ENCODE measurements around the gene KCNG2.
"Not testable (repeated sequence)": the region's sequence is repeated elsewhere in the genome, so short reads cannot be mapped to it uniquely, and the experiment has no call there.

Gene KCNG2

DNA sequence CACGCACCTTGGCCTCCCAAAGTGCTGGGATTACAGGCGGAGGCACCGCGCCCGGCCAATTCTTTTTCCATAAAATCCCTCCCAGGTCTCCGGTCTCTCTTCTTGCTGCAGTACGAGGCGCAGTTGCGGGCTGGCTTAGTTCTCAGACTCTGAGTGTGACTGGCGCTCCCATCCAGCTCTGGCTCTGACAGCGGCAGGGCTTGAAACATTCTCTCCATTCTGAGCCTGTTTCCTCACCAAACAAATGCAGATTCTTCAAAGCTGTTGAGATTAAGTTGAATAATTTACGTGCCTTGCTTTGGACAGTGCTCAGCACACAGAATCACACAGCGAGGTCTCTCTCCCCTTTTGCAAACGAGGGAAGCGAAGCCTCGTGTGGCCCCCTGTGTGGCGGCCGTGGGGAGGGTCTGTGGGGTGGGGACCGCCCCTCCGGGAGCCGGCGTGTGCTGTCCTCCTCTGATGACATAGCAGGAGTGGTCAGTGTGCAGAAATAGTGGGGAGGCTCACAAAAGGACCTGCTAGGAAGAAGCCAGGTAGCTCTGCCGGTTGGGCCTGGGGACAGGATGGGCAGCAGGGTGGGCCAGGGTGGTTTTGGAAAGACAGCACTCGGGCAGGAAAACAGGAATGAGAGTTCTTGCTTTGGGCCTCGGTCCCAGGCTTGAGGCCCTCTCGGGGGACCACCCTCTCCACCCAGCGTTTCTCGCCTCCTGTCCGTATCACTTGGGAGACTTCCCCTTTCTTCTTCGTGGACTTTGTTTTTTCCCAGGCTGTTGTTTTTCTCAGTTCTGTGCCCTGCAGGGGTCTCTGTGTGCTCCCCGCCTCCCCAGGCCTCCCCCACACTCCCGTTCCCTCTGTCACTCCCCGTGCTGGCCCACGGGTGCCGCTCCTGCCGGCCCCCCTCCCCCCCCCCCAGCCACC, 75.0 kb downstream of the KCNG2 start:
- no peak for DNase-seq

DNA sequence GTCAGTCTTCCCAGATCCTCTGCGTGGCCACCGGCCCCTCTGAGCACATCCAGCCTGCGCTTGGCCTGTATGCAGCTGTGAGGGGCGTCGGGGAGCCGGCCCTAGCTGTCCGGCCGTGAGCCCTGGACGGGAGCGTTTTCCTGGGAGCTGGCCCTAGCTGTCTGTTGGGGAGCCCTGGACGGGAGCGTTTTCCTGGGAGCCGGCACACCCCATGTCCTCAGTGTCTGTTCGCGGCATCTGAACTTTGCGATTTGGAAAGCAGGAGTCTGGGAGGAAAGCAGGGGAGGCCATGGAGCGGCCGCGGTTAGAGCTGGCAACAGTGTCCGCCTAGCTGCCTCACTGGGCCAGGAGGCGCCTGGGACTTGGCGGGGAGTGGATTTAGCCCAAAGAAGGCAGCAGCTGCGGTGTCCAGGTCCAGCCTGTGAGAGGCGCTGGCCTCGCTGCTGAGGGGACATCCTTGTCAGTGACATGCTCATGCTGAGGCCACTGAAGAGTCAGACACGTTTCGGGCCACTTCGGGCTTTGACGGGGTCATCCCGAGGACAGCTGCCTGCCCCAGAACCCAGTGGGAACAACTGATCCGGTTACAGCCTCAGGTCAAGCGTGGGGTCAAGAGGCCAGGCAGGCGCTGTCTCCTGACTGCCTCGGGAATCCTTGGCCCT, 75.8 kb downstream of the KCNG2 start:
- no peak for DNase-seq

DNA sequence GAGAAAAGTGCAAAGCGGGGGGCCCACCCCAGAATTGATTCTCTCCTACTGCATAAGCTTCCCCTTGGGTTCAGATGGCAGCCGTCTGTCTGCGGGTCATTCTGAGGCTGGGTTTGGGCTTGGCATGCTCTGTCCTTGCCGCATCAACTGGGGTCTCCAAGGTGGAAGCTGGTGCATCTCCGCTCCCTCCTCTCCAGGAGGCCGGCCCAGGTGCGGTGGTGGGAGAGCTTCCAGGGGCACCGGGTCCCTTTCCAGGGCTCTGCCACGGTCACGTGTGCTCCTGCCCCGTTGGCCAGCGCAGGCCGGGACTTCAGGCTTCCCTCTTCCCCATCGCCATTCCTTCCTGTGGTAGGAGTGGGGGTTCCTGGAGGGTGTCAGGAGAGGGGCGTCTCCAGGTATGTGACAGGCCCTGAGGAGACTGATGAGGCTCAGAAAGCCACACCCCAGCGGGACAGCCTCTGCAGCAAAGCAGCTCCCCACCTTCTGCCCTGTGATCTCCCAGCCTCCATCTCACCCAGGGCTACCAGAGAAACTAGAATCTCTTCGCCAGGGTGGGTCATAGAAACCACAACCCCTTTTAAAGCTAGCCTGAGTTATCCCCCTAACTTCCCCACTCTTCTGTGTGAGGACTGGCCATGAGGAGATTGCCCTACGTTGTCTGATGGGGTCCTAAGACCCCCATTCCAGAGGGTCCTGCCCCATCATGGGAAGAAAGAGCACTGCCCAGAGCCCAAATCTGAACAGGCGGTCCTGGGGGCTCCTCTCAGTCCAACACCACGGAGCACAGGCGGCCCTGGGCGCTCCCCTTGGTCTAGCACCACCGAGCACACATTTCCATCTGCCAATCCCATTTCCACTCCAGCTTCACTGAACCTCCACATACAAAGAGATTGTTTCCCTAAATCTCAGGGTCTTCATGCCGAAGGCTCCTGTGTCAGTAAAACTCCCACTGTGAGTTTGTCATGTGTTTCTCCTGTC, 77.1 kb downstream of the KCNG2 start:
- no peak for DNase-seq

DNA sequence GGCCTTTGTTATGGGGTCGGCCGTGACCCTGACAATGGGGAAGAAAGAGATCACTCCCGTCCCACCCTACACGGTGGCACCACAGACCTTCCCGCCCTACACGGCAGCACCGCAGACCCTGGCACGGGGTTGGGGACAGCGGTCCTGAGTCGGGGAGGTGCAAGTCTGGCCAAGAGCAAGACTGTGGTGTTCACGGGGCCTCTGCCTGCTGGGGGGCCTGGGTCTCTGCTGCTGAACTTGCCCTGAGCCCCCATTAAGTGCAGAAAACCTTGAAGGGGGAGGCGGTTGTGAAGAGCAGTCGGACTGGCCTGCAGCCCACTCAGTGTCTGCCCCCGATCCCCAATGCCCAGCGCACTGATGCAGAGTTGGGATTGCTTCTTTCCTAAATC, 77.8 kb downstream of the KCNG2 start:
- no peak for DNase-seq

DNA sequence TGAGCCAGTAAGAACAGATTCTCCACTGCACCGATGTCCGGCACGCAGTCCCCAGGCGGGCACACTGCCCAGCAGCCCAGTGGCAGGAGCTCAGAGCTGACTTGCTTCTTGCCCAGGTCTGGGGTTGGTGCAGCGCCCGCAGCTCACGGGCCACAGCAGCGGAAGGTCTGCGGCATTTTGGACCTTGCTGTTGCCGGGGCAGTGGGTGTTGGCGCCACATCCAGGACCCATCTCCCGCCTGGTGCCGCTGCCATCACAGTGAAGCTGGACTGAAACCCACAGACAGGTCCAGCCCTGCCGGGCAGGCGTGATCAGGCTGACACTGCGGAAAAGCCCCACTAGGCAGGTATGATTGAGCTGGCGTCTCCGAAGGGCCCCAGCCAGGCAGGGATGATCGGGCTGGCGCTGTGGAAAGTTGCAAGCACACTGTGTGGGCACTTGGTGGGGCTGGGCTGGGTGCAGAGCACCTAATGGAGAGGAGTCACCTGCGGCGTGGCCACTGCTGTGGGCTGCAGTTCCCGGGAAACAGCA, 78.3 kb downstream of the KCNG2 start:
- no peak for DNase-seq

DNA sequence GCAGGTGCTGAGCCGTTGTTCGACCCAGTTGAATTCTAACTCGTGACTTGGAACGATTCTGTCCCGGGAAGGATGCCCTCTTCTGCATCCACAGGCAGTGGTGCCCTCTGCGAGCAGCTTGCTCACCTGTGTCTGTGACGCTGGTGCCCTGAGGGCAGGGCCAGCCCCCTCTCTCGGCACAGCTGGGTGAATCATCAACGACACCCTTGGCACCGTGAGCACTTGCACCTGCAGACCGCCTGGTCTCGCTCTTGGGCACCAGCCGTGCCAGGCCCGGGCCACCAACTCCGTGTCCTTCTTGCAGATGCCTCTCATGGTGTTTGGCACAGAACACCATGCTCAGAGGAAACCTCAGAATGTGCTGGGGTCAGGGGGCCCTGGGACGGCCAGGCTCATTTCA, 78.8 kb downstream of the KCNG2 start:
- DNase-seq, result no peak

DNA sequence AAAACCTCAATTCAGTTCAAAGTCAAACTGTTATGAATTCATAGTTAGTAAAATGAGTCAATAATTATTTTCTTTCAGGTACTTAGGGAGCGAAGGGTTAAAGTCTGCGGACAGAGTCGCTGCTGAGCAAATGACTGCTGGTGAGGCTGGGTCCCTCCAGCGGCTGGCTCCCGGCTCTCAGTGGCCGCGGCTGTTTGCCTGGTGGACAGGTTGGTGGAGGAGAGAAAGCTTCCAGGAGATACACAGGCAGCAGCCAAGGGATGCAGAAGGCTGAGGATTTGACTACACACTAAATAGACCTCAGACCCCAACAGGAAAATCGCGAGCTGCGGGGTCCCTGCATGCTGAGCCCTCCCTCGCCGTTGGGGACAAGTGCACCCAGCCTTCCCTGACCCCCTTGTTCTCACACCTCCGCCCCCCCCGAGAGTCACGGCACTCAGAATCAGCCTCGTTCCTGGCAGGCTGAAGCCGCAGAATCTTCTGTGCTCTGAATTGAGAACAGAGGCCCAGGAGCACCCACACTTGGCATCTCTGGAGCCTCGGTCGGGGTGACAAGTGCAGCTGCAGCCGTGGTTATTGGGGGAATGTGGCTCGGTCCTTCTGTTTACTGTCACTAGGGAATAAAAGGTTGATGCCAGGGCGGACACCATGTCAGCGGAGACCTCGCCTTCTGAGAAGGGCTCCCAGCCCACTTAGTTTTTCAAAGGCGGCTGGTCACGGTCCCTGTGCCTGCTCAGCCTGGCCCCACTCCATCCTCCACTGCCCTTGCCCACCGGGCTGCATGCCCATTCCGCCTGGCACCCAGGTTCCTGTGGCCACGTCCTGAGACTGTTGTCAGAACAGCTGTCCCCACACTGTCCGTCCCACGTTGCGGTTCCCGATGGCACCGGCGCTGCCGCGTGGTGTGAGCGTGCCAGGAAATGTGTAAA, 79.7 kb downstream of the KCNG2 start:
- DNase-seq, result no peak

DNA sequence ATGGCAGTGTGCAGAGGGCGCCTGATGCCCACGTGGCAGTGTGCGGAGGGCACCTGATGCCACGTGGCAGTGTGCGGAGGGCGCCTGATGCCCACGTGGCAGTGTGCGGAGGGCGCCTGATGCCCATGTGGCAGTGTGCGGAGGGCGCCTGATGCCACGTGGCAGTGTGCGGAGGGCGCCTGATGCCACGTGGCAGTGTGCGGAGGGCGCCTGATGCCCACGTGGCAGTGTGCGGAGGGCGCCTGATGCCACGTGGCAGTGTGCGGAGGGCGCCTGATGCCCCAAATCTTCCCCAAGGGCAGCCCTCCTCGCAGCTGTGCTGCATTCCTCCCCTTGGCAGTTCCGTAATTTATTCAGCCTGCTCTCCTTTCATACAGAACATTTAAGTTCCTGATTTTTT, 80.5 kb downstream of the KCNG2 start:
- not testable (repeated sequence) for DNase-seq

DNA sequence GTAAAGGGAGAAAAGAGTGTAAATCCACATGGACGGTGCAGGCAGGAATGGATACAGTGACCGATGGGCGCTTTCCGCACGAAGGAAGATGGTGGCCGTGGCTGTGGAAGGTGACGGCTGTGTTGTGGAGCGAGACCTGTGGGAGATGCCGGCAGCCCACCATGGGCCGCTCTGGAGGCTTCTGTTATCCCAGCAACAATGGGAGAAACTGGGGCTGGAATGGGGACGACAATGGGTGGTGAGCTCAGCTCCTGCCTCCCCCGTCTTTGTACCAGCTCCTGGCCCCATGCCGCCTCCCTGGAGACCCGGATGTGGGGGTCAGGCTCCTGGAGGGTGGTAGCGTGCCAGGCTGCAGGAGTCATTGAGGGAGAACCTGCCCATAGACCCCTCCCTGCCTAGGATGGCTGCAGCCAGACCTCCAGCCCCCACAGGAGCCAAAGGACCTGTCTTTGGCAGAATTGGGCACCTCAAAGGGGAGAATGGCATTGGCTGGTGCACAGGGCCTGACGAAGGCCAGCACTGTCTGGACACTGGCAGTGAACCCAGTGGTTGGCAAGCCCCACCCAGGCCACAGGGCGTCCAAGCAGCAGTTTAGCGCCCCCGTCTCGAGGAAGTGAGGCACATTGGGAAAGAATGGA, 81.1 kb downstream of the KCNG2 start:
- no peak for DNase-seq

DNA sequence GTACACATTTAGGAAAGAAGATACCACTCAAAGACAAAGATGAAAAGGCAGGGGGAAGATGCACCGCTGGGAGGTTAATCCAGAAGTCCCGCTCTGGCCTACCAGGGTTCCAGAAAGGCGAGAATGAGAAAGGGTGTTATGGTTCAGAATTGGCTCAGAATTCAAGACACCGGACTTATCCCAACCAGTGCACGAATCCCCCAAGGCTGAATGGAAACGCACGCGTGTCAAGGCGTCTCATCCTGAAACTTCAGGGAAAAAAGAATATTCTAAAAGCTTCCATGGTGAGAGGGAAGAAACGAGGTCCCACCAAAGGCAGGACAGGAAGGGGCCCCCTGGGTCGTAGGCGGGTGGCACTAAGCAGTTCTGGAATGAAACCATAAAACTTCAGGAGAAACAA, 81.8 kb downstream of the KCNG2 start:
- DNase-seq, result no peak

DNA sequence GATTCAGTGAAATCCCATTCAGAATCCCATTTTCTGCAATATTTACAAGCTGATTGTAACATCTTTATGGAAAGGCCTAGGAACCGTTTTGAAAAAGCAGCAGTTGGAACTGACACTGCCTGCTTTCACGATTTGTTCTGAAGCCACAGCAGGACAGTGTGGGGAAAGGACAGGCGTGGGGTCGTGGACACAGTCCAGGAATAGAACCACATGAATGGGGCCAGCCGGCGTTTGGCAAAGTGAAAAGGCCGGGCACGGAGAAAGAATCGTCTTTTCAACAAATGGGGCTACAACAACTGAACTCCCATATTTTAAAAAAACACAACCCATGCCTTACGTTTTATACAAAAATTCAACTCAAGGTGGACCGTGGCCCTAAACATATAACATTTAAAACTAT, 84.0 kb downstream of the KCNG2 start:
- DNase-seq, result no peak

DNA sequence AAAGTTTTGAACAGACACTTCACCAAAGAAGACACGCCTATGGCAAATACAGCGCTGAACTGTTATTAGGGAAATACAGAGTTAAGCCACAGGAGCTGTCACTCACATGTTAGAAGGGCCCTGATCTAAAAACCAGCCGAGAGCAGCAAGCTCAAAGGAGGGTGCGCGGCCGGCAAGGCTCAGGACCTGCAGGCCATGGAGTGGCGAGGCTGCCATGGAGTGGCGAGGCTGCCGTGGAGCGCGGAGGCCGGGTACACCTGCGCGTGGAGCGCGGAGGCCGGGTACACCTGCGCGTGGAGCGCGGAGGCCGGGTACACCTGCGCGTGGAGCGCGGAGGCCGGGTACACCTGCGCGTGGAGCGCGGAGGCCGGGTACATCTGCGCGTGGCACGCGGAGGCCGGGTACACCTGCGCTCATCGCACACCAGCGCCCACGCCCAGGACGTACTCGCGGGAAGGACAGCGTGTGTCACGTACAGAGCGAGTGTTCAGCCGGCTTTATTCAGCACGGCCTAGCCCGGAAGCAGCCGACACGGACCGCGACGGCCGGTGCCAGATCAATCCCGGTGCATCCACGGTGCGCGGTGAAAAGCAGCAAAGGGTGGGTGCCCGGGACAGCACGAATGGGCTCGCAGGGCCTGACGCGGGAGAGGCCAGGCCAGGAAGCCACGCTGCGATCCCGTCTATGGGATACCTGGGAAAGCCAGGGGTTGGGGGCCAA, 84.9 kb downstream of the KCNG2 start:
- DNase-seq, result no peak

DNA sequence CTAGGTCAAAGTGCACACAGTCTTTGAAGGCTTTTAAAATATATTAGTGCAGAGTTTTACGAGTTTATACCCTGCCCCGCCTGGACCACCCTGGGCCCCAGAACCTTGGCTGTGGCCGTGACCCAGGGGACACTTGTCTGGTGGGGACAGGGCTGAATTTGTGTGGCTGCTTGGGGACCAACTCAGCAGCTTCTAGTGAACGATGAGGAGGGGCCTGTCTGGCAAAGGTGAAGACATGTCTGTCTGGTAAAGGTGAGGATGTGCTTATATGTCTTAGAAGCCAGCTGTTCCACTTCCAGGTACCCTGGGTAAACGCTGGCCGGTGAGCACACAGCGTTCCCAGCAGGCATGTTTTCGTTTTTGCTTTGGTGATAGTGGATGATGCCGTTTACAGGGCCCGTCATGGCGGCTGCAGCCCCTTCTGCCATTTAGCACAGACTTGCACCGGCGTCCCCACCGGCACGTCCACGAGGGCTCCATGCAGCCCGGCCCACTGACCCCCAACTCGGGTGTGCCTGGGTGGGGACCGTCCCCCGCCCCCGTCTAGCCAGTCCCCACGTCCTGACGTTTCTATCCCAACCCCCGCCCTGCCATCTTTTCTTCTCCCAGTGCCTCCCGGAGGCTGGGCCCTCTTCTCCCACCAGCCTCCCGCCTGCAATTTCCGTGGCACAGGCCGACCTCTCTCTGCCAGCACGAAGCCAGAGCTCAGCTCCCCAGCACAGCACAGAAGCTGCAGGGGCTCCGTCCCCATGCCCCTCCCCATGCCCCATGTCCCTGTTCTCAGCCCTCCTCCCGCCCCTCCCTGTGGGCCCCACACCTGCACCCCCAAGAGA, 85.9 kb downstream of the KCNG2 start:
- no peak for DNase-seq

DNA sequence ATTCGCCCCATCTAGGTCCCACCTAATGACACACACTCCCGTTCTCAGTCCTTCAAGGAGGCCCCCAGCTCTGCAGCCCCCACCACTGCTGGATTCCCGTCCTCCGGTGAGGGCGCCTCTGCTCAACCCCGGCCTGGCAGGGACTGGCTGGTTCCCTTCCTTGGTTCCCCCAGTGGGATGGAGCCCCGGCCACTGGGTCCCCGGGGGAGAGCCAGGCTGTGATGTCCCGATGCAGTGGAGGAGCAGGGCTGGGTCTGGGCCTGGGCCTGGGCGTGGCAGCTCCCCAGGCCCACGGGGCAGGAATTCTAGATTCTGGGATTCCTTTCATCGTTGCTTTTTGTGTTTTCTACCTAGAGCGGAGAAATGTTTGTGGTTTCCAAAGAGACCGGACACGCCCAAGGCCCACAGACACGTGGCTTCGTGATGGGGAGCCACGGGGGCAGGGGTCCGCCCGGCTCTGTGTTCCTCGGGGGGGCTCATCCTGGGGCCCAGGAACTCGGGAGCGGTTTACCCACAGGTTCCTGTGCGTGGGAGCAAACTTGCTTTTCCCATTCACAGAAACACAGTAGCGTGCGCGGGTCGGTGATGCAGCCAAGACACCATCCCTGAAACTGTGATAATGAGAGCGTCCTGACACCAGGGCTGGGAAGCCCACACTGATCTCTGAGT, 86.7 kb downstream of the KCNG2 start:
- DNase-seq, result no peak

DNA sequence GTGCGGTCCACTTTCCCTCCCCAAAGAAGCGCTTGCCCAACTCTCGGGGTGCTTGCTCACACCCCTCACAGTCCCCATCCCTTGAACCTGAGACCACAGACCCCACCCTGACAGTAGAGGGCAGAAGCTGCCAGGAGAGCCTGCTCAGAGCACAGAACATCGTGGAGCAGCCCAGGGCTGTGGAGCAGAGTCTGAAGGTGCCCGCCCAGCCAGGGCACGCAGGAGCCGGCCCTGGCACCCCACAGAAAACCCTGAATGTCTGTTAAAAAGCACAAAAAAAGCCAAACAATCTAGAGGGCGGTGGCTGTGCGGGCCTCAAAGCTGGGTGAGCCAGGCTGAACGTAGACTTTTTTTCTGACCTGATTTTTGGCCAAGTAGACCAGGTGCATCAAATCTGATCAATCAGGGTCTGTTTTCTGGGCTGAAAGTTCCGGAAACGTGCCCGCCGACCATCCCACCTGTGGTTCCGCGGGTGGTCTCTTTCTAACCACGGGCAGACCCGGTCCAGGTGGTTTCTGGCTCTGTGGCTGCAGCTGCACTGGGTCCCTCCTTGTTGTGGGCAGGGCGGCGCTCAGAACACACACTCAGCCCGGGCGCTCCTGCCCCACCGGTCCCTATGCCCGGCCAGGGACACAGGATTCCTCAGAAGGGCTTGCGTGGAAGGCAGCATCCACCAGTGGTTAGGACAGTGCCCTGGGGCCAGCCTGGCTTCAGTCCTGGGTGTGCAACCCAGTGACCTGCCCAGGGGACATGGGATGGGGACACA, 87.4 kb downstream of the KCNG2 start:
- no peak for DNase-seq

DNA sequence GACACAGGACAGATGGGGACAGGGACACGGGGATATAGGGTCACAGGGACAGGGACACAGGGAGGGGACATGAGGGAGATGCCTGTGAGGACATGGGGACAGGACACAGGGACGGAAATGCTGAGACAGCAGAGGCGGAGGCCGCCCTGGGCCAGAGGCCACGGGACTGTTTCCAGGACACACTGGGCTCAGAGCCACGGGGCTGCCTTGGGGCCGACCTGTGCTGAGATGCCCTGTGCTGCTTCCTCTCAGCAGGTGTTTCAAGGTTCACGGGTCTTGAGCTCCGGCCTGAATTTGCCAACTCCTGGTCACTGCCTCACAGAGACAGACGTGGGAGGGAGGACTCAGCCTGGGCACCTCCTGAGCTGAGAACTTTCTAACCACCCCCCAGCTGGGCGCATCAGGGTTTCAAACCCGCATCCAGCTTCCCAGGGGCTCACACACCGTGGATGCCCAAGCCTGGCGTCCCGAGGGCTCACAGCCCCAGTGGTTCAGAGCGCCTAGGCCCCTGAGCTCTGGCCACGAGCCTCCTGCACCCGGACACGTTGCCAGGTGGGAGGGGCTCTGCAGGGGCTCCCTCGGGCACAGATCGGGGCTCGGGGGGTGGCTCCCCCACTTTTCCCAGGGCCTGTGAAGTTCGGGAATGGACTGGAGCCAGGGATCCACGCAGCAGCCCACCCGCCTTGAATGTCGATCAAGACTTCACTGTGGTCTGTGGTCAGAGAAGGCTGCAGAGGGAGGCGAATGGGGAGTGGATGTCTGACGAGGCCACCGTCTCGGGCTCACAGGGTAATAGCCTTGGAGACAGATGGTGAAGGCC, 89.7 kb downstream of the KCNG2 start:
- no peak for DNase-seq

DNA sequence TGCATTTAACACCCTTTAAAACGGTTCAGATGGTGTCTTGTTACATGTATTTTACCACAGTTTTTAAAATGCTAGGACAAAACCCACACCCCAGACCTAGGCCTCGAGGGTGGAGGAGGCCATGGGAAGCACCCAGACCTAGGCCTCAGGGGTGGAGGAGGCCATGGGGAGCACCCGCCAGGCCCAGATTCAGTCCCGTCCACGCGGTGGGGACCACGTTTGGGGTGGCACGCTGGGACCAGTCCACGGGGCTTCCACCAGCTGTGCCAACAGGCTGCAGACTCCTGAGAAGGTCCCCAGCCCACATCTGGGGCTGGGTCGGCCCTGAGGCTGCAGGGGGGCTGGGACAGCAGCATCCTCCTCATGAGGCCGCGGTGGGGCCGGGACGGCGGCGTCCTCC, 90.3 kb downstream of the KCNG2 start:
- no peak for DNase-seq
